Stimulated activated CD4-positive, alpha-beta T cell treated with anti-CD3 and anti-CD28 coated beads, TNF-alpha, amount 100 ng/mL, for 24 hours (primary cell): ENCODE measurements around the gene PJA1.

ENCODE experiments used
- DNase-seq, 3 experiments: peaks; one replicate each; pipeline ENCODE4 v3.0.0-alpha.2; 2020; ENCODE audit warnings: low read depth in 3 of 3

Gene PJA1

DNA sequence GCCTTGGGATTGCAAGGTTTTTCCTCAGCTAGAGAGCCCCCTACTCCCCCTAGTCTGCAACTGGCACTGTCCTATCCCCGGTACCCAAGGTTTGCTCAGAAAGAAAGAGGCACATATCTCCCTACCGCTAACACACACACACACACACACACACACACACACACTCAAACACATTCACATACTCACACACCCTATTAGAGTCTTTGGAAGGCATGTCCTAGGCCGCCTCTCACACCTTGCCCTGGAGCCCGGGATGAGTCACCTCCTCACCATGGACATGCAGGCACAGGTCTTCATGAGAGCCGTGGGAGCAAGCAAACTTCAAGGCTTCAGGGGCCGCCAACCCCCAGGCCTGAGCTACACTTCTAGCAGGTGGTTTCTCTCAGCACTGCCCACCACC, 49.2 kb downstream of the PJA1 start:
- DNase-seq: no peak

- DNase-seq: no peak
Measured at GRCh38 chrX:69113723-69114122, 51.5 kb downstream of the PJA1 start.
